Erythroblast (primary cell): ENCODE results near the gene GLYATL1.

Experiments
- GATA1 ChIP-seq: IDR thresholded peaks from 2 replicates; pipeline ENCODE4 v1.6.1; 2011; ENCODE audit warnings: low read depth, mild to moderate bottlenecking, control low read depth, low read length, moderate library complexity
- POLR2A ChIP-seq: IDR thresholded peaks from 2 replicates; pipeline ENCODE4 v1.6.1; 2011; ENCODE audit warnings: mild to moderate bottlenecking, low read length

DNA sequence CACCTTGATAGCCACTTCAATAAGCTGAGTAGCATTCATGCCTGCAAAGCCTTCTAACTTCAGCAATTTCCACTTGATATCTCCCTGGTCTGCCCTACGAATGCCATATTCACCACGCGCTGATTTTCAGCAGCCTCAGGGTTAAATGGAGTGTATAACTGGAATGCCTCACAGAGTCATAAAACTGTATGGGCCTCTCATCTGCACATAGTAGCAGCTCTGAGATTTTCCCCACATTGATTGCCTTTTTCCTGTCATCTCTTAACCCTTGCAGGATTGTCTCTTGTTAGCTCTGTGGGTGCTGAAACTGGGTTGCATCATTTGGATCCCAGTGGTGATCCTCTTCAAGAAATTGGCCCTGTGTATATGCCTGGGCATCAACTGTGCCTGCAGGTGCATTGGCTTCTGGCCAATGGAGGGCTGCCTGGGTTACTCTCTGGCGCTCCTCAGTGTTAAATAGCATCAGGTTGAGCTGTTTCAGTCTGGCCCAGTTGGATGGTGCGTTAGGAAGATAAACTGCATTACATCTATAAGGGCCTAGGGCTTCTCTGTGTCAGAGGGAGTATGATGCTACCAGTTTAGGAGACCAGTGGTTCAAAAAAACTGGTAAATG is 17.4 kb upstream of the GLYATL1 start:
- TF ChIP-seq POLR2A (no peak), GATA1 (no peak)
